NCI-H146 treated with DMSO at 0.1 percent for 48 hours (cell line): ENCODE measurements around the gene RIOX2.

ENCODE experiments used
- DNase-seq: peaks from one replicate; lab custom pipeline; 2025; ENCODE audit not compliant: unreplicated experiment; lab: John Stamatoyannopoulos, UW

Gene RIOX2

DNA sequence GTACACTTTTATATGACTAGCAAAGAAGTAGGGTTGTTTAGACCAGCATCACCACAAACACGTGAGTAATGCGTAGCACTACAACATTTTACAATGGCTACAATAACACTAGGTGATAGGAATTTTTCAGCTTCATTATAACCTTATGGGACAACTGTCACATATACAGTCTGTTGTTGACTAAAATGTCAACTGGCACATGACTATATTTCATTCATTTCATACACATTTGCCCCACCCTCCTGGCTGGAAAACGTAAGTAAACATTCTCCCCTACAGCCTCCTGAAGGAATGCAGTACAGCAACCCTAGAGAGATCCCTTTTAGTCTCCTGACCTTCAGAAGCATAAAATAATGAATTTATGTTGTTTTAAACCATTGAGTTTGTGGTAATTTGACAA lies 16.2 kb downstream of the RIOX2 start:
- no peak for DNase-seq

DNA sequence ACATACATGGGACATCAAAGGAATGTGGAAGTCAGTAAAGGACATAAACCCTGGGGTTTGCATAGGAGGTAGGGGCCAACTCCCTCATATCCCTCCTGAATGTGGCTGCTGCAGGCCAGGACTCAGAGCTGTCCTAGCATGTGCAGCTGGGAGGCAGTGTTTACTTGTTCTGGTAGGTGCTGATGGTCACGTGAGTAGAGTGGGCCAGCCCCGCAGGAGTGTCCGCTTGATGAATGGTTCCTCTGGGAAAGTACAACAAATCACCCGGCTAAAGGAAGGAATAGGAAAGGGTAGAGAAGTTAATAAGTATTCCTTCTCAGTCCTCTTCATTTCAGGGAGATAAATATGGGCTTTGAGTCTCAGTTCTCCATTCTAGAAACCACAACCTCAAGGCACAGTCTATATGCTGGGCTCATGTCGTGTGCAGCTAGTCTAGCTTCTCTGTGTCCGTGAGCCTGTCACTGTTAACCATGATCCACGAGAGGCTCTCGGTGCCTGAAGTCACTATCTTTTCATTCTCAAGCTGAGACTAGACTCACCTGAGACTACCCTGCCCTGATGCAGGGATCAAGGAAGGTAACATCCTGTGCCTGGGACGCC lies 17.9 kb downstream of the RIOX2 start:
- no peak for DNase-seq

DNA sequence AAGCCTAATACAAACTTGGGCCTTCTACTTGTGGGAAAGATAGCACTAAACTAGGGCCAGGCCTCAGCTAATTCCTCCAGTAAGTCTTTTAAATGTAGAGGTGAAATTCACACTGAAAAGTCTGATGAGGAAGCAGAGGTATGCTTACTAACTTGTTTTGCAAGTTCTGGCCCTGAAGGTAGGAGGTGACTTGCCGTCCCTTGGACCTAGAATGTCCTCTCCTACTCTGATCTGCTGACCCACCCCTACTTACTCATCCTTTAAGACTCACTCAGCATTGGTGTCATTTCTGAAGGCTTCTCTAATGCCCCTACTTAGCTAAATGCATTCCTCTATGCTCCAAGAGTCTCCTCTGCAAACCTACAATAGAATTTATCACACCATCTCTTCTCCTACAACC lies 19.4 kb downstream of the RIOX2 start:
- no peak for DNase-seq

DNA sequence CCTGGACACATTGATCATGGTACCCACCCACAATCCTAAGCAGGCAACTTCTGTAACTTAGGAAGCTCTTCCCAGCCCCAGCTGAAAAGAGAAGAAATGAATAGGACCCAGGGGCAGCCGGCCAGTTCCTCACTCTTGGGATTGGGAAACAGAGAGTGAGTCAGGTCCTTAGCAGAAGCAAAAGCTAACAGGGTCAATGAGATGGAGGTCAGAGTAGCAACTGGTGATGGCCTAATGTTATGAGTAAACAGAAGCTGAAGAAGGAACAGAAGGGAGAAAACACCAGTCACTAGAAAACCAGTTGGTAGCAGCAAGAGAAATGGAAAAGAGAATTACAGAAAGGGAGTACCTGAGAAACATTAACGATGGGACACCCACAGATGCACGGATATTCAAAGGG lies 20.0 kb downstream of the RIOX2 start:
- DNase-seq, result no peak

DNA sequence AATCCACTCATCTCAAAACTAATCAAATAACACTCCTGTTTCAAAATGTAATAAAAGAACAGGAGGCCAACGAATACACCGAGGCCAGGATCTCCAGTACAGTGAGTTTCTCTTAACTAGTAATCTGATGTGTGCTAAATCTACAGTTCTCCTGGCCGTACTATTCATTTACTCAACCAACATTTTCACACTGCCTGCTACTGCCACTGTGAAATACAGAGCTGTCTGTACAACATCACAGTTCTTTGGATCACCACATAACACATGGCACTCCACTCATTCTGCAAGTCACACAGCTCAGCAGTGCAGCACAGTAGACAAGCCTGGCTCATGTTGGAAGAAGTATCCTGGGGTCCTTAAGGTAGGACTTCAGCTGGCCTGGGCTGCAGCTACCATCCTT lies 21.9 kb downstream of the RIOX2 start:
- DNase-seq, result no peak

DNA sequence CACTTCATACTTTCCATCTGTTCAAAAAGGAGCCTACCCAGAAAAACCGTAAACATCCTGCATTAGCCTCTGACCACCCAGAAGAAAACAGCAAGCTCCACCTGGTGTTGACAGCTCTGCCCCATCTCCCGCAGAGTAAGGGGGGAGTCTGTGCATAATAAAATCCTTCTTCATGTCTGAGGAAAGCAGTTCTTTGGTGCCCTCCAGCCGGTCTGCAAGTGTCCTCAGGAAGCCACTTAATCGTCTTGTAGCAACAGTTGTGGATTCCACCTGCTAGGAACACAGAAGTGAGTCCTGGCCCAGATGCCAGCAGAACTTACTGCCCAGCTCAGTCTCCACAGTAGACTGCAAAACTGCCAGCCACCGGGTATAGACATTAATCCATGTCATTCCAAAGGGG lies 22.5 kb downstream of the RIOX2 start:
- no peak for DNase-seq

DNA sequence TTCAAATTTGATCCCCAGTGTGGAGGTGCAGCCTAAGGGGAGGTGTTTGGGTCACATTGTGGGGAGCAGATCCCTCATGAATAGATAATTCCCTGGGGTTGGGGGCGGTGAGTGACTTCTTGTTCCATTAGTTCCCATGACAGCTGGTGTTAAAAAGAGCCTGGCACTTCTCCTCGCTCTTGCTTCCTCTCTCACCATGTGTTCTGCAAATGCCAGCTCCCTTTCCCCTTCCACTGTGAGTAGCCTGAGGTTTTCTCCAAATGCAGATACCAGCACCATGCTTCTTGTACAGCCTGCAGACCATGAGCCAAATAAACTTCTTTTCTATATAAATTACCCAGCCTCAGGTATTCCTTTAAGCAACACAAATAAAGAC lies 23.1 kb downstream of the RIOX2 start:
- DNase-seq, result no peak

DNA sequence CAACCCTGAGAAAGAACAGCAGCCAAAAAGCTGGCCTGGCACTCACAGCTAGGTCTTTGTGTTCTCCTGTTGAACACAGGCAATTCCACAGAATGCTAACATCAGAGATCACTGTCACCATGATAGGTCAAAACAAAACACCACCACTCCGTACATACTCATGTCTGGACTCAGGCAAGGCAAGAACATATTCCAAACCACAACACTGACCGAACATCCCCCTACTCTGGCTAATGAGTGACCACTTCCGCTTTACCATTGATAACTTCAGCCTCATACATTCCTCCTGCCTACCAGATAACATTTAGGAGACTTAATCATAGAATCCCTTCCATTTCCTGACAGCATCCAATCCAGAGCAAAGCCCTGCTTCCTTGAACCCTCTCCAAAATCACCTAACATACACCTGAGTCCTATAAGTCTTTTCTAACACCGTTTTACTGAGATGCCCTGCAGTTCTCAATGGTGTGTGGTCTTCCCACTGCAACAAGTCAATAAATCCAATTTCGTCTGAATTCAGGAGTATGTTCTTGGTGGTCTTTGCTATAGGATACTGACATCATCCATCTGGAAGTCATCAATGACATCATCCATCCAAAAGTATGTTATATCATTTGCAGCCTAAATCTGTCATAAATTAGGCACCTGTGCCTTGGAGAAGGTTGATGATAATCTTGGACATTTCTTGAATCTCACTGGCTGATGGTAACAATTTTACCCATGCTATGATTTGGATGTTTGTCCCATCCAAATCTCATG lies 23.7 kb downstream of the RIOX2 start:
- no peak for DNase-seq

DNA sequence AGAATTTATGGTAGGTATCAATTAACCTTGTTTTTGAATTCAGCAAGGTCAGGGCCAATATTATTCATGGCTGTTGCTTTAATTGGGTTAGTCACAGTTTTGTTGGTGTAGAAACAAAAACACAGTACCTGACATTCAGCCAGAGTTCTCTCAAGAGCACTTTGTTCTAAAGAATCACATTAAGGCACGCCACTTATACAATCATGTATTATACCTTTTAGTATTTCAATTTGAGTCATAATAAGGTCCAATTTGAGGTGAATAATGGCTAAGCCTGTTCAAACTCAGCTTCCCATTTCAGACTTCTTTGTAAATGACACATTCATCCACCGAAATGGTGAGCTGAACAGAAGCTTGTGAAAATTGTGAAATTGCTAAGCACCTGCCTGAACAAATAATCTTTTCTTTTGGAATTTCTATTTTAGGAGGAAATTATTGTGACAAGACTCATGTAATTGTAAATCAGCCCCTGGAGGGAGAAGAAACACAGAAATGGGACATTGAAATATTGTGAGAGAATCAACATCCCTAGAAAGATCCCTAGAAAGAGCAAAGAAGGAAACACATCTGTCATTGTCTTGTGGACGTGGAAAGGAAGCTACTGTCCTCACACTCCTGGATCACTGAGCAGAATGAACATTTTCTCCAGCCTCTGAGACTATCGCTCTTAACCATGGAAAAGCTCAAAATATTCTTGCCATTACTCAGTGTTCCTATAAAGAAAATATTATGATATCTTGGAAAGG lies 29.3 kb downstream of the RIOX2 start:
- DNase-seq, result peak; percentile 7

DNA sequence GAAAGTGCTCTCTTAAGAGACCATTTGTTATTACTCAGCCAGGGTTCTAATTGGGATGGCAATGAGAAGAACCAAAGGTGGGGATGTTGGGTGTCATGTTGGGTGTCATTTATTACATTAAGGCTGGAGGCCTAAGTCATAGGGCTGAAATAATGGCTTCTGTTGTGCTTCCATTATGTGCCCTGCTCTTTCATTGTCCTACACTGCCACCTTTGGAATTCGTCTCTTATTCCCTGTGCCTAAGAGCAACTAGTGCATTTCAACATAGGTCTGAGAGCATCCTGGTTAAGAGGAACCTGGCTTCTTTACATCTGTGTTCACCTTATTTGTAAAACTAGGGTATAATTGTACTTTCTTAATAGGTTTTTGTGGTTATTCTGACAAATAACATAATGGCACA lies 32.2 kb downstream of the RIOX2 start:
- peak; percentile 5 for DNase-seq

DNA sequence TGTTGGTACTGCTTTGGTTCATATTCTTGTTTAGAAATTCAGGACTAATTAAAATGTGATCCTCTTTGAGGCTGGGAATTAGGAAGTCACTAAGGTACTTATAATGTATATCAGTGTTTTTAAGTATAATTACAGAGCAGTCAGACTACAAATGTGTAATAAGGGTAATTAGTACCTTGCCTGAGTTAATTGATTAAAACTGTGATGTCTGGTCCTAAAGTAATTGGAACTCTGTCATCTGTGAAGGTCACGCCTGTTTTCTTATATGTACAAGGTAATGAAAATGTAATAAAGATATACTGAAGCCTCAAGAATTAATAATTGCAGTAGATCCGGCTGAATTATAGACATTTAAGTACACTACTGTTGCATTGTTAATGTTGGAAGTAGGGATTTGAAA lies 32.8 kb downstream of the RIOX2 start:
- DNase-seq, result no peak

DNA sequence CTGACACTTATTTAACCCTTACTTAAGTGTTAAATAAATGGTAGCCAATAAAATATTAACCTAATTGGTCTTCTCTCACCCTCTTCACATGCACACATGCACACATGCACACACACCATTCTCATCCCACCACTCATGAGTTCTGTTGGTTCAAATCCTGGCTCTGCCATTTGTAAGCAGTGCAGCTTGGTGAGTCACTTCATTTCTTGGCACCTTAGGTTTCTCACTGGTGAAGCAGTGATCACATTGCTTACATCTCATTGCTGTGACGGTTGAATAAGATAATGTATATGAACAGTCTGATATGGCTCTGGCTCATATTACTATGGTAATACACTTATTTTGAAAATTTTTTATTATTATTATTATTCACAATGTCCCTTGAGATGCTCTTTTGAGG lies 33.8 kb downstream of the RIOX2 start:
- no peak for DNase-seq

DNA sequence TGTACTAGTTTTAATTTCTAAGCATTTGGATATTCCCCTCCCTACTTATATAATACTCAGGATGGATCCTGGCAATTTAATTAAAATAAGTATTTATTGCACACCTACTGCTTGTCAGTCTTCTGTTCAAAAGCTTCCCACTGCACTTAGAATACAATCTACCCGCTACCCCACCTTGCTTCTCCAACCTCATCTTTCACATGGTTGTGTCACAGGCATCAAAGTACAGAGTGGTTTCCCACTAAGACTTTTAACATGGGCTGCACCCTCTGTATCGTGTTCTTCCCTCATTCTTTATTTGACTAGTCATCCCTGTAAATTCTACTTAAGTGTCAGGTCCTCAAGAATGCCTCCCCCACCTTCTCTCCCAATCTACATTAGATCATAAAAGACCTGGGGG lies 35.0 kb downstream of the RIOX2 start:
- no peak for DNase-seq

DNA sequence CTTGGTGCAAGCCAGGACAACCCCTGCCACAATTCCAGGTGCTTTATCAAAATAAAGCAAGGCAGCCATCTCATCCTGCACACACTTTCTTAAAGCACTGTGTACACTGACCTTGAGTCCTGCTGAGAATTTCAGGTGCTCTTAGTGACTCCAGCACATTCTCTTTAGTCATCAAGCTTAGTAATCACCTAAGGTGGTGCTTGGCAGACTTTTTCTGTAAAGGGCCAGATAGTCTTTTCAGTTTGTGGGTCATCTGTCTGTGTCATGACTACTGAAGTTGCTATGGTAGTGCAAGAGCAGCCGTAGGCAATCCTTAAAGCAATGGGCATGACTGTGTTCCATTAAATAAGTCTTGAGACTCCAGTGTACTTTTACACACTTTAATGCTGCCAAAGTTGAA lies 36.4 kb downstream of the RIOX2 start:
- no peak for DNase-seq

DNA sequence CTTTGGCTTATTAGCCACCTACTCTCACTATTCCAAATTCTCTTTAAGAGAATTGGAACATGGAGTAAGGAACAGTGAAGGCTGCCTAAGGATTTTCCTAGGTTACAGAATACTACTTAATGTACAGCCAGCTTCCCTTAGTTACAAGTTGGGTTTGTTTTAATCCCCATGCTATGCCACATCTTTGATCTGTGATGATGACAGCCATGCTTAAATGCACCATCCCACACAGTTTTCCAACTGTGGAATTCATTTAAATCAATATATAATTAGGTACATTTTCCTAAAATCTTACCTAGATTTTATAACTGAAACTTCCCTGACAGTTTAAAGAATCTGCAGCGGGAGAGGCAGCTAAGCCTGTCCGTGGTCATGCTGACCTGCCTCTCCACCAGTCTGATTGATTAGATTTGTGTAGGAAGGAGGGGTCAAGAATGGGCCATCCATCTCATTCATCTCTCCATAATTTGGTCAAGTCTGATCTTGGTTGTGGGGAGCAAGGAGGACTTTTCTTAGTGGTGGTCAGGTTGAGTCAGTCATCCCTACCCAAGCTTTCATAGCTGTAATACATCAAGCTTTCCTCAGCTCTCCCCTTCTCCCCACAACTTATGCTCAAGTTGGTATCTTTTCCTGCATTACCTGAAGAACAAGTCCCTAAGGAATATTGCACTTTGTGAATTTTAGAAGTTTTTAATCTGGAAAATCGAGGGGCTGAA lies 37.1 kb downstream of the RIOX2 start:
- no peak for DNase-seq

DNA sequence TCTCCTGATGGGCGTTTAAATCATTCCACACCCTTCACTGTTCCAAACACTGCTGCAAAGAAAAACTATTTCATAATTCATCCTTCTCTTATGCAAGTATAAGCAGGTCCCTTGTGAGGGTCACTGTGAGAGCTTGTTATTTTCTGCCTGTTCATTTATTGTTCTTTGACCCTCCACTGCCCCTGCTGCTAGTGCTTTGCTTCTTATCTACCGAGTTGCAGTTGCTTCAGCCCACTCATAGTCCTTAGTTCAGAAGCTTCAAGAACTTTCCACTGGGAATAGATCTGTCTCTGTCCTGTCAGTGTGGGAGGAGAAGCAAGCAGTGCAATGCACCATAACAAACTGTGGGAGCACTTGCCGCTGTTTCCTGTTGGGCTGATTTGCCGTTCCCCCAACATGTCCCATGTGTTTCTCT lies 39.8 kb downstream of the RIOX2 start:
- no peak for DNase-seq

DNA sequence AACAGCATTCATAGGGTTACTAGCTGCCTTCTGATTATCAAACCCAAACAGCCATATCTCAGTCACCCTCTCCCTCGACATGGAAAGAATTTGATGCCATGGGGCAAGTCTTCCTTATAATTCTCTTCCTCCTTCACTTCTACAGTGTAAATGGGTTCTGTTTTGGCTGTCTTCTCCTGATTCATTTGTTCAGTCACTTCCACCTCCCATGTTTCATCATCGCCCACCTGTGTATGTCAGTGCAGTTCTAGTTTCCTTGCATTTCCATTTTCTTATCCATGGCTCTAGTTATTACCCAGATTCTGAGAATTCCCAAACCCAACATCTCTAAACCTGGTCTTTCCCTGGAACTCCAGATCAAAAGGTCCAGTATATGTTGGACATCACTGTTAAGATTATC lies 41.0 kb downstream of the RIOX2 start:
- no peak for DNase-seq

DNA sequence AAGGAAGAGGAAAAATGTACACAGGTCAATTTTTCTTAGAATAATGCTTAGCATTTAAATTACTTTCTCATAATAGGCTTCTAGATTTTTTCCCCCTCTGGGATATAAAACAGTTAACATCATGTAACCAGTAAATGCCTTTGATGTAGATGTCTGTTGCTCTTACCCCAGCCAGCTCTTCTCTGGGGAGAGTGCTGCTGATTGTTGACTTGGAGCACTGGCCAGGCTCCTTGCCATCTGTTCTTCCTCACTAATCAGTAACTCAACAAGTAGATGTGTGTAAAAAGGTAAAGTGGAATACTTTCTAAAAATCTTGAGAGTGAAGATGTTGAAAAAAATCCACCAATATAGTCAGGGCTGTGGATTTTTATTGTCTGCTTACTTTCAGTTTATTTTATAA lies 42.2 kb downstream of the RIOX2 start:
- no peak for DNase-seq

DNA sequence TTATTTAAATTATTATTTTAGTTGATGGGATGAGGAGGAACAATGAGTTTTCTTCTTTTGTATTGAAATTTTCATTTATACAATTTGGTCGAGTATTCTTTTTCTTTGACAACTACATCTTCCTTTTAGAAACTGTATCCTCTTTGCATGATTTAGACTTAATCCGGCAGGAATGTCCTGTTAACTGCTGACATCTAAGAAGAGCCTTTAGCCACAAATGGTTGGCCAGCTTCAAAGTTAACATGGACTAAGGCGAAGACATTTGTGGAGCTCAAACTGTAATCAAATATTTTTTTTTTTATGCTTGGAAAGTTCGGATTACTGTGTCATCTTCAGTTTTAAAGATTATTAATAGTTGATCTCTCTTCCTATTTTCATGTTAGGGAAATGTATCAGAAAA lies 43.2 kb downstream of the RIOX2 start:
- no peak for DNase-seq

DNA sequence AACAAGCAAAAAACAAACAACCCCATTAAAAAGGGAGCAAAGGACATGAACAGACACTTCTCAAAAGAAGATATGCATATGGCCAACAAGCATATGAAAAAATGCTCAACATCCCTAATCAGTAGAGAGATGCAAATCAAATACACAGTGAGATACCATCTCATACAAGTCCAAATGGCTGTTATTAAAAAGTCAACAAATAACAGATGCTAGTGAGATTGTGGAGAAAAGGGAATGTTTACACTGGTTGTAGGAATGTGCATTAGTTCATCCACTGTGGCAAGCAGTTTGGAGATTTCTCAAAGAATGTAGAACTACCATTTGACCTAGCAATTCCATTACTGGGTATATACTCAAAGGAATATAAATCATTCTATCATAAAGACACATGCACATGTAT lies 44.5 kb downstream of the RIOX2 start:
- no peak for DNase-seq

DNA sequence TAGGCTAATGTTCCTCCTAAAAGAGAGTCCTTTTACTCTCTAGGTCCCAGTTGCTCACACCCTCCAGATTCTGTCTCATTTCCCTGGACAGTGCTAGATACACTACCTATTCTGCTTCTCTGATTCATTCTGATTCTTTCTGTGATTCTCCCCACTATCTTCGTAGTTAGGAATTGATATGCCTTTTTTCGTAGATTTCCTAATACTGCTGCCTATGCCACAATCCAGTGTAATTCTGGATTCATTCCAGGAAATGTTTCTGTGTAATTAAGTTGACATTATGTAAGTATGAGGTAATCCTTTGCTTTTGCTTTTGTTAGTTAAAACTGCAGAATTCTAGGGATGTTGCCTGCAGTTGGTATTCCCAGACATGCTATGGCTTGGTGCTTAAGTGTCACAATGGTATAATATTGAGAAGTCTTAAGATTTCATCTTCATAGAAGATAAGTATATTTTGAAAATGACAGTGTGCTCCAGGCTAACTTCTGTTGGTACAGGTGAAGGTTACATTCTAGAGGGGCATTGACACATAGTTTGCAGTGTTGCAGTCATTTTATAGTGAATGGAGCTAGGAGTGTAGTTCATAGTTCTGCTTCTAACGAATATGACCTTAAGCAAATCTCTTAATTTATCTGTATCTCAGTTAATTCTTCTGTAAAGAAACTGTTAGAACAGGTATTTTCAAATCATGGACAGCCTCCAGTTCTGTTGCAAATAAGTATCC lies 54.3 kb downstream of the RIOX2 start:
- DNase-seq, result no peak
